Hepatocyte (in vitro differentiated cells): ENCODE results near the gene STMP1.
"Not testable (repeated sequence)": the region's sequence is repeated elsewhere in the genome, so short reads cannot be mapped to it uniquely, and the experiment has no call there.

ENCODE experiments used
- EZH2 ChIP-seq: fragments of 200-600 bp; sonication (generic); IDR thresholded peaks from 2 replicates; pipeline ENCODE4 v1.6.1; 2016; ENCODE audit warnings: antibody characterized with exemption, mild to moderate bottlenecking, borderline replicate concordance
- EZH2phosphoT487 ChIP-seq: fragments of 200-600 bp; sonication (generic); IDR thresholded peaks from one replicate; pipeline ENCODE4 v1.6.1; 2018; ENCODE audit warnings: antibody characterized with exemption, mild to moderate bottlenecking, low read depth, moderate library complexity; ENCODE audit not compliant: unreplicated experiment, severe bottlenecking
- TF ChIP-seq, protein P1 (sequence below): fragments of 200-600 bp; sonication (generic); IDR thresholded peaks from 2 replicates; pipeline ENCODE4 v1.5.1; 2016; ENCODE audit warnings: antibody characterized with exemption, mild to moderate bottlenecking; ENCODE audit not compliant: poor library complexity

DNA sequence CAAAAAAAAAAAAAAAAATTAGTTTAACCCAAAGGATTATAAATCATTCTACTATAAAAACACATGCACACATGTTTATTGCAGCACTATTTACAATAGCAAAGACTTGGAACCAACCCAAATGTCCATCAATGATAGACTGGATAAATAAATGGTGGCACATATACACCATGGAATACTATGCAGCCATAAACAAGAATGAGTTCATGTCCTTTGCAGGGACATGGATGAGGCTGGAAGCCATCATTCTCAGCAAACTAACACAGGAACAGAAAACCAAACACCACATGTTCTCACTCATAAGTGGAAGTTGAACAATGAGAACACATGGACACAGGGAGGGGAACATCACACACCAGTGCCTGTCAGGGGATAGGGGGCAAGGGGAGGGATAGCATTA is 22.6 kb upstream of the STMP1 start:
- TF ChIP-seq, protein P1, sequence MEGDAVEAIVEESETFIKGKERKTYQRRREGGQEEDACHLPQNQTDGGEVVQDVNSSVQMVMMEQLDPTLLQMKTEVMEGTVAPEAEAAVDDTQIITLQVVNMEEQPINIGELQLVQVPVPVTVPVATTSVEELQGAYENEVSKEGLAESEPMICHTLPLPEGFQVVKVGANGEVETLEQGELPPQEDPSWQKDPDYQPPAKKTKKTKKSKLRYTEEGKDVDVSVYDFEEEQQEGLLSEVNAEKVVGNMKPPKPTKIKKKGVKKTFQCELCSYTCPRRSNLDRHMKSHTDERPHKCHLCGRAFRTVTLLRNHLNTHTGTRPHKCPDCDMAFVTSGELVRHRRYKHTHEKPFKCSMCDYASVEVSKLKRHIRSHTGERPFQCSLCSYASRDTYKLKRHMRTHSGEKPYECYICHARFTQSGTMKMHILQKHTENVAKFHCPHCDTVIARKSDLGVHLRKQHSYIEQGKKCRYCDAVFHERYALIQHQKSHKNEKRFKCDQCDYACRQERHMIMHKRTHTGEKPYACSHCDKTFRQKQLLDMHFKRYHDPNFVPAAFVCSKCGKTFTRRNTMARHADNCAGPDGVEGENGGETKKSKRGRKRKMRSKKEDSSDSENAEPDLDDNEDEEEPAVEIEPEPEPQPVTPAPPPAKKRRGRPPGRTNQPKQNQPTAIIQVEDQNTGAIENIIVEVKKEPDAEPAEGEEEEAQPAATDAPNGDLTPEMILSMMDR: not testable (repeated sequence)
- TF ChIP-seq EZH2, EZH2phosphoT487: not testable (repeated sequence)
